Lung (tissue), 16 donors: ENCODE data around the gene YY1. TPM values are rescaled to one million over a fixed set of nuclear protein-coding genes. Genes with fewer than 3 reads are reported as not detected.

Experiments
- ATAC-seq: fragments of 200-7000 bp; cut with Tn5 transposase; one replicate; pipeline ENCODE4 v1.9.1; 2020; ENCODE audit warnings: moderate number of reproducible peaks; ENCODE audit not compliant: insufficient read depth, low FRiP score
- DNase-seq, 3 donors: peaks; one replicate each; pipeline ENCODE4 v3.0.0-alpha.2; 2013 to 2017
- H3K27ac ChIP-seq, 2 donors: one replicate each; pipeline ENCODE4 v1.5.1; 2013; ENCODE audit warnings: mild to moderate bottlenecking in 2 of 2, moderate library complexity in 2 of 2, control low read depth in 1 of 2, inconsistent platforms in 1 of 2, low read depth in 1 of 2, low read length in 1 of 2
- H3K27me3 ChIP-seq, 3 donors: one replicate each; pipeline ENCODE4 v1.5.1; 2013; ENCODE audit warnings: low read length in 2 of 3; ENCODE audit not compliant: control insufficient read depth in 3 of 3, insufficient read depth in 3 of 3
- H3K36me3 ChIP-seq, 4 donors: one replicate each; pipeline ENCODE4 v1.5.1; 2013; ENCODE audit warnings: low read length in 4 of 4, mild to moderate bottlenecking in 1 of 4, moderate library complexity in 1 of 4; ENCODE audit not compliant: control insufficient read depth in 4 of 4, insufficient read depth in 4 of 4
- H3K4me1 ChIP-seq, 5 donors: one replicate each; pipeline ENCODE4 v1.5.1; 2013; ENCODE audit warnings: low read length in 5 of 5, mild to moderate bottlenecking in 2 of 5, moderate library complexity in 1 of 5; ENCODE audit not compliant: control insufficient read depth in 5 of 5, insufficient read depth in 5 of 5
- H3K4me3 ChIP-seq: one replicate; pipeline ENCODE4 v1.5.1; 2013; ENCODE audit warnings: mild to moderate bottlenecking, control low read depth, moderate library complexity
- H3K9ac ChIP-seq, 2 donors: one replicate each; pipeline ENCODE4 v1.5.1; 2013; ENCODE audit warnings: low read length in 2 of 2, control low read depth in 1 of 2; ENCODE audit not compliant: insufficient read depth in 1 of 2
- H3K9me3 ChIP-seq, 4 donors: one replicate each; pipeline ENCODE4 v1.5.1; 2013; ENCODE audit warnings: low read length in 3 of 4, mild to moderate bottlenecking in 1 of 4, moderate library complexity in 1 of 4; ENCODE audit not compliant: control insufficient read depth in 4 of 4, insufficient read depth in 3 of 4
- WGBS, 2 donors: extraction: QIAGEN DNeasy Blood & Tissue Kit; methylation state at CpG; one replicate each; pipeline ENCODE4 v1.1.7; 2013; 5-methylcytosine and 5-hydroxymethylcytosine counted together
- long read RNA-seq, 5 donors: transcript quantifications; one replicate each; lab custom pipeline, GENCODE V29; 2026
- polyA plus RNA-seq, 2 donors: library from polyadenylated mRNA; stranded (reverse); fragments of 200-250 nt; gene quantifications; one replicate each; pipeline ENCODE4 v1.2.1, GENCODE V29; 2013
- total RNA-seq, 2 donors: library from RNA; depleted of rRNA in 1 of 2; stranded (reverse); fragments of >200 nt in 1 of 2; gene quantifications; one replicate each; pipeline ENCODE4 v1.2.1, GENCODE V29; 2014 to 2021
- TF ChIP-seq, protein P1 (sequence below): IDR thresholded peaks from 2 replicates; pipeline ENCODE4 v1.5.1; 2012; ENCODE audit warnings: mild to moderate bottlenecking; ENCODE audit errors: control extremely low read depth, extremely low read depth
- donor health status: control.
- donor health status: control.
- donor health status: Bipolar disorder and iron deficiency.
- donor health status: healthy.
- donor health status: DM: yes; HTN: yes; CAD: no.

Gene YY1
- 10 to 100 TPM; 42.1 to 62.9 TPM for total RNA-seq
- polyA plus RNA-seq: 10 to 100 TPM; 22.9 to 27.0 TPM
- long read RNA-seq, donor 1, full-length matches to known transcripts: 93 of 117 reads
- long read RNA-seq, donor 1, partial matches to known transcripts: 24 of 117 reads
- long read RNA-seq, donor 1, other reads (novel, unspliced or antisense): 0 of 117 reads
- long read RNA-seq, donor 2, full-length matches to known transcripts: 35 of 44 reads
- long read RNA-seq, donor 2, partial matches to known transcripts: 9 of 44 reads
- long read RNA-seq, donor 2, other reads (novel, unspliced or antisense): 0 of 44 reads
- long read RNA-seq, donor 3, full-length matches to known transcripts: 63 of 63 reads
- long read RNA-seq, donor 3, partial matches to known transcripts: 0 of 63 reads
- long read RNA-seq, donor 3, other reads (novel, unspliced or antisense): 0 of 63 reads
- long read RNA-seq, donor 4, full-length matches to known transcripts: 39 of 65 reads
- long read RNA-seq, donor 4, partial matches to known transcripts: 26 of 65 reads
- long read RNA-seq, donor 4, other reads (novel, unspliced or antisense): 0 of 65 reads
- long read RNA-seq, donor 5, full-length matches to known transcripts: 111 of 129 reads
- long read RNA-seq, donor 5, partial matches to known transcripts: 18 of 129 reads
- long read RNA-seq, donor 5, other reads (novel, unspliced or antisense): 0 of 129 reads

DNA sequence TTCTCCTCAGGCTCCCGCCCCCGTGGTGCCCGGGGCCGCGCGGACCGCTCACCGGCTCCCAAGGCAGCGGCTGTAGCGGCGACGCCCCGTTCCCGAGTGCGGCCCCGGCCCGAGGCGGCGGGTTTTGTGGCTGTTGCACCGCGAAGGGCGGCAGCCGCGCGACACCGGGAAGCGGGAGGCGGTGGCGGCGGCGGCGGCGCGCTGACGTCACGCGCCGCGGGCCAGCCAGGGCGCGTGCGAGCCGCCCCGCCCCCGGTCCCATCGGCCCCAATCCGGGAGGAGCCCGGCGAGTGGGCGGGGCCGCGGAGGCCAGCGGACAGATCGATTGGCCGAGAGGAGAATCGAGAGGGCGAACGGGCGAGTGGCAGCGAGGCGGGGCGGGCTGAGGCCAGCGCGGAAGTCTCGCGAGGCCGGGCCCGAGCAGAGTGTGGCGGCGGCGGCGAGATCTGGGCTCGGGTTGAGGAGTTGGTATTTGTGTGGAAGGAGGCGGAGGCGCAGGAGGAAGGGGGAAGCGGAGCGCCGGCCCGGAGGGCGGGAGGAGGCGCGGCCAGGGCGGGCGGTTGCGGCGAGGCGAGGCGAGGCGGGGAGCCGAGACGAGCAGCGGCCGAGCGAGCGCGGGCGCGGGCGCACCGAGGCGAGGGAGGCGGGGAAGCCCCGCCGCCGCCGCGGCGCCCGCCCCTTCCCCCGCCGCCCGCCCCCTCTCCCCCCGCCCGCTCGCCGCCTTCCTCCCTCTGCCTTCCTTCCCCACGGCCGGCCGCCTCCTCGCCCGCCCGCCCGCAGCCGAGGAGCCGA, at the start of gene YY1:
Gene YY1, plus strand, starts transcription at position 726 of the 792 bp plus-strand sequence. CDS start 101 bp downstream, outside the sequence.
- Histone ChIP-seq H3K4me3 (peak within 1 kb of the TSS; percentile 96), H3K9ac (peak within 1 kb of the TSS; percentile 75 to 93), H3K27me3 (no peaks in the 10 kb centered on the region), H3K27ac (peak within 1 kb of the TSS; percentile 93 to 99), H3K4me1 (peaks cover 0 to 25% (median 9%) of the 10 kb centered on the region in 5 donors), H3K9me3 (no peaks in the 10 kb centered on the region), H3K36me3 (peaks cover 0 to 5% (median 3%) of the 10 kb centered on the region in 4 donors)
- TF ChIP-seq, protein P1, sequence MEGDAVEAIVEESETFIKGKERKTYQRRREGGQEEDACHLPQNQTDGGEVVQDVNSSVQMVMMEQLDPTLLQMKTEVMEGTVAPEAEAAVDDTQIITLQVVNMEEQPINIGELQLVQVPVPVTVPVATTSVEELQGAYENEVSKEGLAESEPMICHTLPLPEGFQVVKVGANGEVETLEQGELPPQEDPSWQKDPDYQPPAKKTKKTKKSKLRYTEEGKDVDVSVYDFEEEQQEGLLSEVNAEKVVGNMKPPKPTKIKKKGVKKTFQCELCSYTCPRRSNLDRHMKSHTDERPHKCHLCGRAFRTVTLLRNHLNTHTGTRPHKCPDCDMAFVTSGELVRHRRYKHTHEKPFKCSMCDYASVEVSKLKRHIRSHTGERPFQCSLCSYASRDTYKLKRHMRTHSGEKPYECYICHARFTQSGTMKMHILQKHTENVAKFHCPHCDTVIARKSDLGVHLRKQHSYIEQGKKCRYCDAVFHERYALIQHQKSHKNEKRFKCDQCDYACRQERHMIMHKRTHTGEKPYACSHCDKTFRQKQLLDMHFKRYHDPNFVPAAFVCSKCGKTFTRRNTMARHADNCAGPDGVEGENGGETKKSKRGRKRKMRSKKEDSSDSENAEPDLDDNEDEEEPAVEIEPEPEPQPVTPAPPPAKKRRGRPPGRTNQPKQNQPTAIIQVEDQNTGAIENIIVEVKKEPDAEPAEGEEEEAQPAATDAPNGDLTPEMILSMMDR: no peak
- ATAC-seq (peak; percentile 90), DNase-seq (peak; percentile 98 to 99 (median 99))
- WGBS, 2 donors: 0% methylated on average over 47 to 121 of the region's 125 CpGs

DNA sequence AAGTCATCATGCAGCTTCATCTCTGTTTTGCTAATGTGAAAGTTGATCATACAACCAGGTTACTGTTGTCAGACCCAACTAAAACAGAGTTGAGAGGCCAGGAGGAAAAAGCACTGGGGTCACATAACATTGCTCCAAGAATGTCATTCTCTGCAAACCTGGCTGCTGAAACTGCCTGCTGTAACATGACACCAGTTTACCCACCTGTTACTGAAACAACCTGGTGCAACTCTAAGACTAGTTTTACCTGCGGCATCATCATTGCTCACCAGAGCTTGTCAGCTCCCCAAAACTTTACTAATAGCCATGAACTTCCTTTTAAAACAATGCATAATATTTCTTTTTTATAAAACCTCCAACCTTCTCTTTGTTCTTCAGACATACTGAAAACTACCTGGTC, 48.8 kb upstream of the YY1 start:
- TF ChIP-seq, protein P1: no peak
- no peaks in the 10 kb centered on the region for H3K27me3 ChIP-seq
- peaks cover 0 to 12% (median 4%) of the 10 kb centered on the region in 5 donors for H3K4me1 ChIP-seq
- DNase-seq (no peak), ATAC-seq (no peak)
- H3K9me3 ChIP-seq: no peaks in the 10 kb centered on the region
- H3K9ac ChIP-seq: no peak overlapping the region
- H3K4me3 ChIP-seq: no peak overlapping the region
- H3K27ac ChIP-seq: no peak overlapping the region
- WGBS, 2 donors: 90 to 100% methylated on average over 1 of the region's 1 CpG
- H3K36me3 ChIP-seq: no peaks in the 10 kb centered on the region

DNA sequence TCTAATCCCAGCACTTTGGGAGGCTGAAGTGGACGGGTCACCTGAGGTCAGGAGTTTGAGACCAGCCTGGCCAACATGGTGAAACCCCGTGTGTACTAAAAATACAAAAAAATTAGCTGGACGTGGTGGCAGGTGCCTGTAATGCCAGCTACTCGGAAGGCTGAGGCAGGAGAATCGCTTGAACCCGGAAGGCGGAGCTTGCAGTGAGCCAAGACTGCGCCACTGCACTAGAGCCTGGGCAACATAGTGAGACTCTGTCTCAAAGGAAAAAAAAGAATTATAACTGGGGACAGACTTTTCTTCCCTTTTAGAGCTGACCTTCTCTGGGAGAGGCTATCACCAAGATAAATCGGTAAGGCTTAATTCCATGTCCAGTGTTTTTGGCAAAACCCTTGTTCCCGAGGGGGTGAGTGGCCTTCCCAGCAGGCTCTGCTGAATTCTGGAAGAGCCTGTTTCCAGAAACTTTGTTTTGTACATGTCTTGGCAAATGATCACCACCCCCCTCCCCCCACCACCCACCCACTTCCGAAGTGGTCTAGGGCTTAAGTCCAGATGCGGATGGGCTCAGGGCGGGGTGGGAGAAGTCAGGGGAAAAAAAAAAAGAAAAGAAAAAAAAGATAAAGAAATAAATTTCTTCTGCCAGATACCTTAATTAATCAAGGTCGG, 47.2 kb upstream of the YY1 start:
- Histone ChIP-seq H3K9me3 (no peaks in the 10 kb centered on the region), H3K4me1 (peaks cover 0 to 12% (median 4%) of the 10 kb centered on the region in 5 donors), H3K4me3 (no peak overlapping the region), H3K27me3 (no peaks in the 10 kb centered on the region), H3K9ac (no peak overlapping the region), H3K36me3 (no peaks in the 10 kb centered on the region), H3K27ac (peak overlapping the region; percentile 88 to 98)
- WGBS, 2 donors: 66 to 81% methylated on average over 14 of the region's 14 CpGs
- ATAC-seq (no peak), DNase-seq (peak; percentile 38 to 57 (median 39))
- TF ChIP-seq, protein P1: no peak
